Neural progenitor cell (in vitro differentiated cells): ENCODE results near the gene SMARCD3.

ENCODE experiments used
- EZH2 ChIP-seq: fragments of 200-600 bp; sonication (generic); IDR thresholded peaks from 2 replicates; pipeline ENCODE4 v1.6.1; 2017; ENCODE audit warnings: antibody characterized with exemption, mild to moderate bottlenecking, moderate library complexity
- EZH2phosphoT487 ChIP-seq: fragments of 200-600 bp; sonication (generic); IDR thresholded peaks from 2 replicates; pipeline ENCODE4 v1.6.1; 2017; ENCODE audit warnings: antibody characterized with exemption
- TF ChIP-seq, protein P1 (sequence below): fragments of 200-600 bp; sonication (generic); IDR thresholded peaks from 2 replicates; pipeline ENCODE4 v1.5.1; 2017; ENCODE audit warnings: antibody characterized with exemption, mild to moderate bottlenecking

DNA sequence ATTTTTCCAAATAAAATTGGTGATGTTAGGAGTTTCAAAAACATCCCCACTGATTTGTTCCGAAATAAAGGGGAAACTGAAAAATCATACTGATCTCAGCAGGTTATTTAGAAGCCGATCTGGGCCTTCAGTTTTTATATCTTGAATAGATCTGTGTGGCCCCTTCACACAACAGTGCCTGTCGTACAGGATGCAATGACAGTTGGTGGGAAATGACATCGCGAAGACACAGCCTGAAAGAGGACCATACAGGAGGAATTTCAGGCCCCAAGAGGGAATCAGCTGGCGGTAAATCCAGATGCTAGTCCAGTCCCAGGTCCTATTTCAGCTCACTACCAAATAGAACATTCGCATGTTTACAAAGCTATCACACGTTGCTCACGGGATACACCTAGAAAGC is 41.2 kb downstream of the SMARCD3 start:
- TF ChIP-seq, protein P1, sequence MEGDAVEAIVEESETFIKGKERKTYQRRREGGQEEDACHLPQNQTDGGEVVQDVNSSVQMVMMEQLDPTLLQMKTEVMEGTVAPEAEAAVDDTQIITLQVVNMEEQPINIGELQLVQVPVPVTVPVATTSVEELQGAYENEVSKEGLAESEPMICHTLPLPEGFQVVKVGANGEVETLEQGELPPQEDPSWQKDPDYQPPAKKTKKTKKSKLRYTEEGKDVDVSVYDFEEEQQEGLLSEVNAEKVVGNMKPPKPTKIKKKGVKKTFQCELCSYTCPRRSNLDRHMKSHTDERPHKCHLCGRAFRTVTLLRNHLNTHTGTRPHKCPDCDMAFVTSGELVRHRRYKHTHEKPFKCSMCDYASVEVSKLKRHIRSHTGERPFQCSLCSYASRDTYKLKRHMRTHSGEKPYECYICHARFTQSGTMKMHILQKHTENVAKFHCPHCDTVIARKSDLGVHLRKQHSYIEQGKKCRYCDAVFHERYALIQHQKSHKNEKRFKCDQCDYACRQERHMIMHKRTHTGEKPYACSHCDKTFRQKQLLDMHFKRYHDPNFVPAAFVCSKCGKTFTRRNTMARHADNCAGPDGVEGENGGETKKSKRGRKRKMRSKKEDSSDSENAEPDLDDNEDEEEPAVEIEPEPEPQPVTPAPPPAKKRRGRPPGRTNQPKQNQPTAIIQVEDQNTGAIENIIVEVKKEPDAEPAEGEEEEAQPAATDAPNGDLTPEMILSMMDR: no peak
- TF ChIP-seq EZH2phosphoT487: no peak
- no peak for TF ChIP-seq EZH2
